Thyroid gland (tissue), 4 donors: ENCODE results near the gene CACYBP. TPM values are rescaled to one million over a fixed set of nuclear protein-coding genes. Genes with fewer than 3 reads are reported as not detected.
A peak's percentile ranks its signal among the peaks of the same experiment; 100 is the strongest.

Experiments
- DNase-seq, 2 donors: peaks; one replicate each; pipeline ENCODE4 v3.0.0-alpha.2; 2019
- H3K27ac ChIP-seq, 3 donors: fragments of 200-600 bp; sonication (generic); 1 replicate in 2 of 3; 2 replicates in 1 of 3; pipeline ENCODE4 v1.5.1; 2016 to 2019; ENCODE audit warnings: mild to moderate bottlenecking in 1 of 3, moderate library complexity in 1 of 3
- H3K27me3 ChIP-seq: fragments of 200-600 bp; sonication (generic); one replicate; pipeline ENCODE4 v1.5.1; 2019
- H3K36me3 ChIP-seq, 2 donors: fragments of 200-600 bp; sonication (generic); one replicate each; pipeline ENCODE4 v1.5.1; 2016 to 2019
- H3K4me1 ChIP-seq, 2 donors: fragments of 200-600 bp; sonication (generic); one replicate each; pipeline ENCODE4 v1.5.1; 2017 to 2019
- H3K4me3 ChIP-seq, 3 donors: fragments of 200-600 bp; sonication (generic); replicated peaks in 1 of 3; 1 replicate in 2 of 3; 2 replicates in 1 of 3; pipeline ENCODE4 v1.5.1; 2016; ENCODE audit warnings: mild to moderate bottlenecking in 1 of 3
- H3K9me3 ChIP-seq: fragments of 200-600 bp; sonication (generic); one replicate; pipeline ENCODE4 v1.5.1; 2017
- POLR2A ChIP-seq, 2 donors: fragments of 450-650 bp; IDR thresholded peaks; one replicate each; pipeline ENCODE4 v1.6.1; 2017; ENCODE audit warnings: antibody characterized with exemption in 2 of 2, mild to moderate bottlenecking in 2 of 2, moderate library complexity in 1 of 2
- WGBS, 2 donors: methylation state at CpG; one replicate each; pipeline ENCODE4 v1.1.5; 2017; 5-methylcytosine and 5-hydroxymethylcytosine counted together
- intact Hi-C: fragments of 100-400 bp; cut with DNase I; formaldehyde crosslinking; loops from one replicate; pipeline ENCODE4 v1.15.1; 2023
- total RNA-seq, 4 donors: library from RNA; depleted of rRNA; stranded (reverse); fragments of >200 nt; gene quantifications; one replicate each; pipeline ENCODE4 v1.2.3, GENCODE V29; 2016
- TF ChIP-seq, protein P1 (sequence below), 6 experiments: fragments of 200-600 bp in 3 of 6; fragments of 450-650 bp in 3 of 6; sonication (generic) in 3 of 6; IDR thresholded peaks; one replicate each; pipeline ENCODE4 v1.5.1; 2016 to 2019; ENCODE audit warnings: antibody characterized with exemption in 6 of 6, mild to moderate bottlenecking in 2 of 6, inconsistent platforms in 1 of 6, moderate library complexity in 1 of 6

CACYBP gene
- total RNA-seq, 4 donors from 2014 or later, result 38.4 to 84.8 (median 64.3) TPM

DNA sequence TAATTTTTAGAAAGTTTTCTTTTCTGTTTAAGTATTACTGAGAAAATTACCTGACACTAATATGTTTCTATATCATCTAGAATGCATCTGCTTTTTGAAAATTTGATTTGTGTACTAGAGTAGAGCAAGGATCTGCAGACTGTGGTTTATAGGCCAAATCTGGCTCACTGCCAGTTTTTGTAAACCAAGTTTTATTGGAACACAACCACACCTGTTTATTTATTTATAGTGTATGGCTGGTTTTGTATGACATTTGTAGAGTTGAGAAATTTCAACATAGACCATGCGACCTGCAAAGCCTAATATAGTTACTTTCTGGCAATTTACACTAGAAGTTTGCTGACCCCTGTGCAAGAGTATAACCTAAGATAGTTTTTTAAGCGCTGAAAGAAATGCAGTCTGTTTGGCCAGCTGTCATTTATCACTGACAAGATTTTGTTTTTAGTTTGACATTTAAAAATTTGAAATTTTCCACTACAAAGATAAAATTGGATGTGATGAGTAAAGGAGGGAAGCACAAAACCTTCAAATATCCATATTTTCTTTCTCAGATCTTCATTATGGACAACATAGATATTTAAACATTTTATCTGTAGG is 36.1 kb upstream of the CACYBP start:
- H3K4me3 ChIP-seq, result no peak overlapping the region
- no peak overlapping the region for H3K27ac ChIP-seq
- TF ChIP-seq, protein P1, sequence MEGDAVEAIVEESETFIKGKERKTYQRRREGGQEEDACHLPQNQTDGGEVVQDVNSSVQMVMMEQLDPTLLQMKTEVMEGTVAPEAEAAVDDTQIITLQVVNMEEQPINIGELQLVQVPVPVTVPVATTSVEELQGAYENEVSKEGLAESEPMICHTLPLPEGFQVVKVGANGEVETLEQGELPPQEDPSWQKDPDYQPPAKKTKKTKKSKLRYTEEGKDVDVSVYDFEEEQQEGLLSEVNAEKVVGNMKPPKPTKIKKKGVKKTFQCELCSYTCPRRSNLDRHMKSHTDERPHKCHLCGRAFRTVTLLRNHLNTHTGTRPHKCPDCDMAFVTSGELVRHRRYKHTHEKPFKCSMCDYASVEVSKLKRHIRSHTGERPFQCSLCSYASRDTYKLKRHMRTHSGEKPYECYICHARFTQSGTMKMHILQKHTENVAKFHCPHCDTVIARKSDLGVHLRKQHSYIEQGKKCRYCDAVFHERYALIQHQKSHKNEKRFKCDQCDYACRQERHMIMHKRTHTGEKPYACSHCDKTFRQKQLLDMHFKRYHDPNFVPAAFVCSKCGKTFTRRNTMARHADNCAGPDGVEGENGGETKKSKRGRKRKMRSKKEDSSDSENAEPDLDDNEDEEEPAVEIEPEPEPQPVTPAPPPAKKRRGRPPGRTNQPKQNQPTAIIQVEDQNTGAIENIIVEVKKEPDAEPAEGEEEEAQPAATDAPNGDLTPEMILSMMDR (IDR thresholded peaks at IDR 0.05), result no peak
- no peak for TF ChIP-seq POLR2A (IDR thresholded peaks at IDR 0.05)
- no peaks in the 10 kb centered on the region for H3K27me3 ChIP-seq
- no peaks in the 10 kb centered on the region for H3K9me3 ChIP-seq
- DNase-seq, result no peak
- intact Hi-C loops, result no loop called here
- peaks cover 6 to 19% of the 10 kb centered on the region in 2 donors for H3K4me1 ChIP-seq
- 87 to 88% methylated on average over 2 of the region's 2 CpGs for WGBS, 2 donors
- no peaks in the 10 kb centered on the region for H3K36me3 ChIP-seq

GRCh38 chr1:174964261-174964971 is 35.3 kb upstream of the CACYBP start:
- WGBS, 2 donors, result 57 to 71% methylated on average over 6 of the region's 6 CpGs
- no peak for DNase-seq
- Histone ChIP-seq H3K4me1 (peaks cover 6 to 19% of the 10 kb centered on the region in 2 donors), H3K27ac (peak overlapping the region in 1 of 3 donors; percentile 1), H3K36me3 (no peaks in the 10 kb centered on the region), H3K4me3 (no peak overlapping the region), H3K9me3 (no peaks in the 10 kb centered on the region), H3K27me3 (no peaks in the 10 kb centered on the region)
- TF ChIP-seq, protein P1 (IDR thresholded peaks at IDR 0.05), result no peak
- TF ChIP-seq POLR2A (IDR thresholded peaks at IDR 0.05), result no peak
- intact Hi-C loops, result no loop called here

DNA sequence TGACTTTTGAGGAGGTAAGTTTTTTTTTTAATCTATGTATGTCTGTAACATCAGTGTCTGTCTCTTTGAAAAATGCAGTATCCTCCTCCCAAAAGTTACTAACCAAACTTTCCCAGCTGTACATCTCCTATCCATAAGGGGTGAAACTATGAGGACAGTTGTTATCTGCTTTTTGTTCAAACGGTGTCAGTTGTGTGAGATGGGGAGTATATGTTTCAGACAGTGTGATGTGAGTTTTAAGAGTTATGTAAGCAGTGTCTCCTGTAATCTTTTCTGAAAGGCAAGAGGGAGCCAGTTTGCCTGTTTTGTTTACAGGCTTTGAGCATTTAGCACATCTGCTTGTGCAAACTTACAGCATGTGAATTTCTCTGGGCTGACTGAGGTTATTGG is 34.8 kb upstream of the CACYBP start:
- H3K36me3 ChIP-seq, result no peaks in the 10 kb centered on the region
- H3K4me1 ChIP-seq, result peaks cover 6 to 19% of the 10 kb centered on the region in 2 donors
- peak overlapping the region in 2 of 3 donors; percentile 1 to 31 for H3K27ac ChIP-seq
- DNase-seq, result no peak
- intact Hi-C loops, result no loop called here
- TF ChIP-seq, protein P1 (IDR thresholded peaks at IDR 0.05), result no peak
- TF ChIP-seq POLR2A (IDR thresholded peaks at IDR 0.05), result no peak
- H3K4me3 ChIP-seq, result no peak overlapping the region
- no peaks in the 10 kb centered on the region for H3K27me3 ChIP-seq
- WGBS, 2 donors, result 43 to 76% methylated on average over 1 of the region's 1 CpG
- H3K9me3 ChIP-seq, result no peaks in the 10 kb centered on the region

- Histone ChIP-seq H3K27me3 (no peaks in the 10 kb centered on the region), H3K36me3 (no peaks in the 10 kb centered on the region), H3K4me3 (no peak overlapping the region), H3K9me3 (no peaks in the 10 kb centered on the region), H3K4me1 (peaks cover 6 to 19% of the 10 kb centered on the region in 2 donors), H3K27ac (peak overlapping the region in 2 of 3 donors; percentile 1 to 31)
- intact Hi-C loops, result no loop called here
- WGBS, 2 donors, result 56 to 72% methylated on average over 3 of the region's 3 CpGs
- DNase-seq, result peak in 1 of 2 donors; percentile 12
- TF ChIP-seq, protein P1 (IDR thresholded peaks at IDR 0.05), result no peak
- TF ChIP-seq POLR2A (IDR thresholded peaks at IDR 0.05), result no peak
These were observed 34.3 kb upstream of the CACYBP start for GRCh38 chr1:174965362-174966007.
